Activated T-cell treated with anti-CD3 and anti-CD28 coated beads, Interleukin-2, amount 50 U/mL, for 24 hours (primary cell): Measurements from ENCODE around the gene SRRM3.
"Not testable (repeated sequence)": the region's sequence is repeated elsewhere in the genome, so short reads cannot be mapped to it uniquely, and the experiment has no call there.

Experiments
- DNase-seq: peaks from one replicate; pipeline ENCODE4 v3.0.0-alpha.2; 2020
- H3K27ac Mint-ChIP-seq: 2 replicates; pipeline ENCODE4 v1.8.0; 2020; ENCODE audit warnings: mild to moderate bottlenecking, mixed read lengths
- H3K27me3 Mint-ChIP-seq: 2 replicates; pipeline ENCODE4 v1.8.0; 2020; ENCODE audit warnings: mixed read lengths
- H3K36me3 Mint-ChIP-seq: 2 replicates; pipeline ENCODE4 v1.8.0; 2020; ENCODE audit warnings: low read depth, mixed read lengths
- H3K4me1 Mint-ChIP-seq: 2 replicates; pipeline ENCODE4 v1.8.0; 2020; ENCODE audit warnings: low read depth, mixed read lengths
- H3K4me3 Mint-ChIP-seq: 2 replicates; pipeline ENCODE4 v1.8.0; 2020; ENCODE audit warnings: mild to moderate bottlenecking, moderate library complexity, mixed read lengths
- H3K9me3 Mint-ChIP-seq: 2 replicates; pipeline ENCODE4 v1.8.0; 2020; ENCODE audit warnings: mixed read lengths

The SRRM3 gene

DNA sequence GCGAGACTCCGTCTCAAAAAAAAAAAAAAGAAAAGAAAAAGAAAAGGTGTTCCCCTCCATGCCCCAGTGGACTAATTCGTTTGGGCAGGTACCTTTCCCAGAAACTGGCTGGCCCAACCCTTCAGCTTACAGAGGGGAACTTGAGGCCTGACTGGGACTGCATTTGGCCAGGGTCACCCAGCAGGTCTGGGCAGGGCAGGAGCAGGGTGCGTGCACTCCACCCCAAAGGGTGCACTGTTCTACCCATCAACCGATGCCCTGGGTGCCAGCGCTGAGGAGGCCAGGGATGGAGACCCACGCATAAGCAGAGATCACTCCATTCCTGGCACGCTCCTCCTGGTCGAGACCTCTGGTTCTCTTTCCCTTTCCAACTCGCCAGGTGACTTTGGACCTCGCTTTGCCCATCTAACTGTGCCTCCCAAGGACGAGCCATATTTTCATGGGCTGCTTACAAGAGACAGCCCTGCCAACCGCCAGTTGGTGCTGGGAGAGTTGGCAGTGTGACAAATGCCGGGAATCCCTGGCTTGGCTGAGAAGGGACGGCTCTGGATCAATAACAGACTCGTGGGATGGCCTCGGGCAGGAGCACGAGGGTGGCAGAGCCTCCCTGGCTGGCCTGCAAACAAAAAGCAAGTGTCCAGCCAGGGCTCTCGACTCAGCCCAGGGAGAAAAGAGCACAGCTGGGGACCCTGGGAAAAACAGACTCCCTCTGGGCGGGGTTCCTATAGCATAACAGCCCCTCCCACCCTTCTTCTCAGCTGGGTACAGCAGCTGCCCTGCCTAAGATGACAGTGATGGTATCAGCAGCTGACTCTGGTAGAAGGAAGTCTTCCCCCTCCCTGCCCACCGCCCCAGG is 108.6 kb downstream of the SRRM3 start:
- no peak overlapping the region for H3K4me3 Mint-ChIP-seq
- no peaks in the 10 kb centered on the region for H3K9me3 Mint-ChIP-seq
- H3K36me3 Mint-ChIP-seq, result no peaks in the 10 kb centered on the region
- no peak for DNase-seq
- H3K4me1 Mint-ChIP-seq, result peaks cover 4% of the 10 kb centered on the region
- no peaks in the 10 kb centered on the region for H3K27me3 Mint-ChIP-seq
- H3K27ac Mint-ChIP-seq, result no peak overlapping the region

DNA sequence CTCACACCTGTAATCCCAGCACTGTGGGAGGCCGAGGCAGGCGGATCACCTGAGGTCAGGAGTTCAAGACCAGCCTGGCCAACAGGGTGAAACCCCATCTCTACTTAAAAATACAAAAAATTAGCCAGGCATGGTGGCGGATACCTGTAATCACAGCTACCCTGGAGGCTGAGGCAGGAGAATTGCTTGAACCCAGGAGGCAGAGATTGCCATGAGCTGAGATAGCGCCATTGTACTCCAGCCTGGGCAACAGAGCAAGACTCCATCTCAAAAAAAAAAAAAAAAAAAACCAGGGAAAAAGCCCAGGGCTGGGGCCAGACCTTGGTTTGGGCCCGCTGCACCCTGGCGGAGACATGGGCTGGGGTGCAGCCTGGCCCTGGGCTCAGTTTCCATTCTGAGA is 110.1 kb downstream of the SRRM3 start:
- H3K27ac Mint-ChIP-seq, H3K36me3 Mint-ChIP-seq, H3K9me3 Mint-ChIP-seq, H3K4me1 Mint-ChIP-seq, H3K4me3 Mint-ChIP-seq, H3K27me3 Mint-ChIP-seq, DNase-seq: not testable (repeated sequence)

DNA sequence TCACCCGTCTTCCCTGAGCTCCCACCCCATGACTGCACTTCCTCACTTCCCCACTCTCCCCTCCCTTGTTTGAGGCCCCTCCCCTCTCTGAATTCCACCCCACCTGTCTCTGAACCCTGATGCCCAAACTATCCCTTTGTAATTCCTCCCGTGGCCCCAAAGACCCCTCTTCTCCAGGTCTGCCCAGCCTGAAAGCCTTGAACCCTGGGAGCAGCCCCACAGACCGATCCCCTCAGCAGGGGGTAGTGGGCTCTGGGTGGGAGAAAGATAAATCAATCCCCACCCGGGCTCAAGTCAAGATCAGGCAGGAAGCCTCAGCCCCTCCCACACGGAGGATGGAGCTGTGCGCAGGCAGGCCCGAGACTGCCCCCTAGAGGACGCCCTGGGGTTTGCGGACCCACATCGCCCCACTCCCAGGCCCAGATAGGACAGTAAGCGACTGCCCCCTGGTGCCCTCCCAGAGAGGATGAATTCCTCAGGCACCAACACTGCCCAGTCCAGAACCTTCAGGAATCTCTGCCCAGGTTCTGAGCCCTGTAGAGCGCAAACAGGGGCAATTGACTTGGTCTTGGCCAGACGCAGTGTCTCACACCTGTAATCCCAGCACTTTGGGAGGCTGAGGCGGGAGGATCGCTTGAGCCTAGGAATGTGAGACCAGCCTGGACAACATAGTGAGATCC is 112.5 kb downstream of the SRRM3 start:
- DNase-seq, result peak; percentile 98
- Mint-ChIP-seq H3K9me3 (no peaks in the 10 kb centered on the region), H3K27ac (peak overlapping the region; percentile 78), H3K36me3 (no peaks in the 10 kb centered on the region), H3K4me1 (peaks cover 25% of the 10 kb centered on the region), H3K4me3 (no peak overlapping the region), H3K27me3 (no peaks in the 10 kb centered on the region)

DNA sequence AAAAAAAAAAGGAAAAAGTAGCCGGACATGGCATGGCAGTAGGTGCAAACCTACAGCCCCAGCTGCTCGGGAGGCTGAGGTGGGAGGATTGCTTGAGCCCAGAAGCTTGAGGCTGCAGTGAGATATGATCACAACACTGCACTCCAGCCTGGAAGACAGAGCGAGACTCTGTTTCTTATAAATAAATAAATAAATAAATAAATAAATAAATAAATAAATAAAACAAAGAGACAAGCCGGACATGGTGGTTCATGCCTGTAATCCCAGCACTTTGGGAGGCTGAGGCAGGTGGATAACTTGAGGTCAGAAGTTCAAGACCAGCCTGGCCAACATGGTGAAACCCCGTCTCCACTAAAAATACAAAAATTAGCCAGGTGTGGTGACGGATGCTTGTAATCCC is 113.0 kb downstream of the SRRM3 start:
- not testable (repeated sequence) for H3K27me3 Mint-ChIP-seq, H3K9me3 Mint-ChIP-seq, H3K36me3 Mint-ChIP-seq, H3K4me3 Mint-ChIP-seq, H3K27ac Mint-ChIP-seq, DNase-seq
- peaks cover 30% of the 10 kb centered on the region for H3K4me1 Mint-ChIP-seq

DNA sequence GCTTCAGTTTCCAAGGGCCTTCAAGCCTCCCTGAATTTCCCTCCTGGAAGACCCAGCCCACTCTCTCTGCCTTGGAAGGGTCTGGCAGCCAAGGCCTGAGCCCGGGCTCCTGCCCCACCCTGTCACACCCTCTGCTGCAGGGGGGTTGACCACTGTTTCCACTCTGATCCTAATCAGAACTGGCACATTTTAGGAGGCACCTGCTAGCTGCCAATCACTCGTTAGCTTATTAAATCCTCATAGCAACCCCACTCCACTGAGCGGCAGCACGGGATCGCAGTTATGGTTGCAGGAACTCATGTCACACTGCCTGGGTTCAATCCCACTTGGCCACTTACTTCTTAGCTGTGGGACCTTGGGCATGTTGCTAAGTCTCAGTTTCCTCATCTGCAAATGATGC is 113.7 kb downstream of the SRRM3 start:
- H3K27me3 Mint-ChIP-seq, result no peaks in the 10 kb centered on the region
- H3K27ac Mint-ChIP-seq, result no peak overlapping the region
- peaks cover 2% of the 10 kb centered on the region for H3K36me3 Mint-ChIP-seq
- DNase-seq, result no peak
- H3K4me3 Mint-ChIP-seq, result no peak overlapping the region
- H3K4me1 Mint-ChIP-seq, result peaks cover 34% of the 10 kb centered on the region
- no peaks in the 10 kb centered on the region for H3K9me3 Mint-ChIP-seq

DNA sequence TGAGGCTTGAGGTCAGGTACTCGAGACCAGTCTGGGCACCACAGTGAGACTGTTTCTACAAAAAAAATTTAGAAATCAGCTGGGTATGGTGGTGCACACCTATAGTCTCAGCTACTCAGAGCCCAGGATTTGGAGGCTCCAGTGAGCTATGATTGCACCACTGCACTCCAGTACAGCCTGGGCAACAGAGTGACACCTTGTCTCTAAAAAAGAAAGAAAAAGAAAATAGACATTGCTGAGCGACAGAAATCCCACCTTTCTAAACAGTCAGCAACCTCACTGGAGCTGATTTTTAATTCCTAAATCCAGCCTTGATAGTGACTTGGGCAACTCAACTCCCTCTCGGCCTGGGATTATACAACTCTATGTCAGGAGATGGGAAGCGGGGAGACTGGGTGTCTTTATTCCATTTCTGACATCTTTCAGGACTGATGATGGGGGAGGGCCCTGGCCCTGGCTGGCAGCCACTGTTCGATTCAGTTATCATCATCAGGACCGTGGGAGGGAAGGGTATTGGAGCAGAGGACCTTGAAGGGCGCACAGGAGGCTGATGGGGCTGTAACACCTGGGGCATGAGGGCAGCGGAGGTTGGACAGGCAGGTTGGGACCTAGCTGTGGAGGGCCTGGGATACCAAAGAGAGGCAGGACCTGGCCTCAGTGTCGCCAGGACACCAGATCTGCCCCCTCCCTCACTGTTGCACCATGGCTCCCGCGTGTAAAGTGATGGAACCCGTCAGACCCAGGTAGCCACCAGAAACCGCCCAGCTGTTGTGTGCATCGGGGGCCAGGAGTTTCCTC is 115.5 kb downstream of the SRRM3 start:
- no peaks in the 10 kb centered on the region for H3K27me3 Mint-ChIP-seq
- H3K4me3 Mint-ChIP-seq, result peak overlapping the region; percentile 88
- peak overlapping the region; percentile 95 for H3K27ac Mint-ChIP-seq
- peaks cover 14% of the 10 kb centered on the region for H3K36me3 Mint-ChIP-seq
- no peaks in the 10 kb centered on the region for H3K9me3 Mint-ChIP-seq
- DNase-seq, result no peak
- peaks cover 35% of the 10 kb centered on the region for H3K4me1 Mint-ChIP-seq

DNA sequence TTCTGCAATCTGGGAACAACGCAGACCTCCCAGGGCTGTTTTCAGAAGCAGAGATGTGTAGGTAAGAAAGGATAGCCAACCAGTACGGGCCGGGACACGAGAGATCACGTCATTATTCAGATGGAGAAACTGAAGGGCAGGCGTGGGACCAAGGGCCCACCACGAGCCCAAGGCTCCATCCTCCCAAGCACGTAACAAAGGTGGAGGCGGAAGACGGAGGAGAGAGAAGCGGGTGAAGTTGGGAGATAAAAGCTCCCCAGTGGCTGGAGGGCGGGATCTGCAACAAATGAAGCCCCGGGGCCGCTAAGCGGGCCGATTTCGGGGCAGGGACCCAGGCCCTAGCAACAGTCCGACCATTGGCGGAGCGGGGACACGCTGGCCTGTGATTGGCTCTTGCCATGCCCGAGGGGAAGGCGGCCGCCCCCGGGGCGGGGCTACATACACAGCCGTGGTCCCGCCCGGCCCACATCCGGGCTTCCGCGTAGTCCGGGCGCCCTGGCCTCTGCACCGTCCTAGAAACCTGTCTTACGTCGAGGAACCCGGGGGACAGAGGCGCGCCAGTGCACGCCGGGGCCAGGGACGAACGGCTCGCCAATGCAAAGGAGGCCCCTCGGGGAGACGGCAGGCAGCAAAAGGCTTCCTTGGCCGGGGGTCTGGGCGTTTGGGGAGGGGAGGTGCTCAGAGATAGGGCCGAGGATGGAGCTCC is 116.2 kb downstream of the SRRM3 start:
- no peaks in the 10 kb centered on the region for H3K27me3 Mint-ChIP-seq
- no peaks in the 10 kb centered on the region for H3K9me3 Mint-ChIP-seq
- peak overlapping the region; percentile 95 for H3K27ac Mint-ChIP-seq
- peaks cover 36% of the 10 kb centered on the region for H3K4me1 Mint-ChIP-seq
- H3K4me3 Mint-ChIP-seq, result peak overlapping the region; percentile 88
- peak; percentile 95 for DNase-seq
- peaks cover 21% of the 10 kb centered on the region for H3K36me3 Mint-ChIP-seq

DNA sequence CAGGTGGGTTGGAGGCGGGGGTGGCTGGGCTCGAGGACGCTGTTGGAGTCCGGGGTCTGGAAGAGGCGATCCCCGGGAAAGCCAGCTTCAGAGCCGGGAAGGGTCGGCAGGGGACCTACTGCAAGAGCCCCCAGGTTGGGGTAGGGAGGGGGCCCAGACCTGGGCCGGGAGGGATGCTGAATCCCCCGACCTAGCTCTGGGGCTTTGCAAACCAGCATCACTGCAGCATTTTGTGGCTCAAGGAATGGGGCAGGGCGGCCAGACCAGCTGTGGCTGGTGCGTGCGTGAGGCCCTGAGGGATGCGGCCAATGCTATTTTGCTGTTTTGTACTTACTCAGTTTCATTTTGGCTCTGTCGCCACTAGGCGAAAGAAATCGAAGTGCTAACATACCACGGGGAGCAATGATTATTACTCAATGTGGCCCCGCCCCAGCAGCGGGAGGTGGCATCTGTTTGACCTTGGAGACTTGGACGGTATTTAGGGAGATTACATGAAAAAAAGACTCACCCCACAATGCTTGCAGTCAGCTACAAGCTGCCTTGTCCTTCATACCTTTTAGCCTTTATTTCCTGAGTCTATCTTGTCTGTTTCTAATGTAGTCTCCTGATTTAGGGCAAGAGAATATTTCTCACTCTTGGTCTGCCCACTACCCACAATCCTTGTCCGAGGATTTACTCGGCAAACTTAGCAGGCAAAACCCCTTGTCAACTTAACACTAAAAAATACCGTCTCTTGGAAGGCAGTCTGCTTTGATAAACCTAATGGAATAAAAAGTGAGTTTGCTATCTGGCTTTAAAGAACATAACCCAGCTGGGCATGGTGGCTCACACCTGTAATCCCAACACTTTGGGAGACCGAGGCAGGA is 117.0 kb downstream of the SRRM3 start:
- peak; percentile 72 for DNase-seq
- peaks cover 28% of the 10 kb centered on the region for H3K36me3 Mint-ChIP-seq

DNA sequence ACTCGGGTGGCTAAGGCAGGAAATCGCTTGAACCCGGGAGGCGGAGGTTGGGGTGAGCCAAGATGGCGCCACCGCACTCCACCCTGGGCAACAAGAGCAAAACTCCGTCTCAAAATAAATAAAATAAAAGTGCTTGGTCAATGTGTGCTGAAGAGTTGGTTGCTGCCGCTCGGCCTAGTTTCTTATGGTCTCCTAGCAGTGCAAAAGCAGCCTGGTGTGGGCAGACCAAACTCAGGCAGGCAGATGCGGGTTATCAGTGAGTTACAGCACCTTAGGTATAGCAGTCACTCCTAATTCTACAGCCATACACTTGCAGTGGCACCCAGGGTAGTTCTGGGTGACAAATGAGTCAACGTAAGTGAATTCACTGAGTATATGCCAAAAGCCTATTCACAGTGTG is 123.4 kb downstream of the SRRM3 start:
- H3K27ac Mint-ChIP-seq, result no peak overlapping the region
- peaks cover 88% of the 10 kb centered on the region for H3K36me3 Mint-ChIP-seq
- no peaks in the 10 kb centered on the region for H3K27me3 Mint-ChIP-seq
- H3K4me3 Mint-ChIP-seq, result no peak overlapping the region
- no peak for DNase-seq
- H3K4me1 Mint-ChIP-seq, result peaks cover 30% of the 10 kb centered on the region
- no peaks in the 10 kb centered on the region for H3K9me3 Mint-ChIP-seq

More for the DNA sequence above, 117.0 kb downstream of the SRRM3 start:
- Mint-ChIP-seq H3K4me1 (peaks cover 37% of the 10 kb centered on the region), H3K9me3 (no peaks in the 10 kb centered on the region), H3K27ac (peak overlapping the region; percentile 95), H3K27me3 (no peaks in the 10 kb centered on the region), H3K4me3 (peak overlapping the region; percentile 88)

DNA sequence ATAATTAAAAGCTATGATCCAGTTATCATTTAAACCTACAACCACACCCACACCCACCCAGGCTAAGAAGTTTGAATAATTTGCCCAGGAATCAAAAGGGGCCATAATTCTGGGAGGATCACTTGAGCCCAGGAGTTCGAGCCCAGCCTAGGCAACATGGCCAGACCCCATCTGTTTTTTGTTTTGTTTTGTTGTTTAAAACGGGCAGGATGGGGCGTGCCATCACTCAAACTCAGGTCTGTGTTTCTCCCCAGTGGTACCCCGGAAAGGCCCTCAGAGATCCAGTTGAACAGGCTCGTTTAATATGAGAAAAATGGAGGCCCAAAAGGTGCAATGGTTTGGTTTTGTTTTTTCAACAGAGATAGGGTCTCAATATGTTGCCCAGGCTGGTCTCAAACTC is 124.1 kb downstream of the SRRM3 start:
- no peak for DNase-seq
- Mint-ChIP-seq H3K4me3 (no peak overlapping the region), H3K9me3 (no peaks in the 10 kb centered on the region), H3K4me1 (peaks cover 32% of the 10 kb centered on the region), H3K27ac (no peak overlapping the region), H3K27me3 (no peaks in the 10 kb centered on the region), H3K36me3 (peaks cover 94% of the 10 kb centered on the region)

DNA sequence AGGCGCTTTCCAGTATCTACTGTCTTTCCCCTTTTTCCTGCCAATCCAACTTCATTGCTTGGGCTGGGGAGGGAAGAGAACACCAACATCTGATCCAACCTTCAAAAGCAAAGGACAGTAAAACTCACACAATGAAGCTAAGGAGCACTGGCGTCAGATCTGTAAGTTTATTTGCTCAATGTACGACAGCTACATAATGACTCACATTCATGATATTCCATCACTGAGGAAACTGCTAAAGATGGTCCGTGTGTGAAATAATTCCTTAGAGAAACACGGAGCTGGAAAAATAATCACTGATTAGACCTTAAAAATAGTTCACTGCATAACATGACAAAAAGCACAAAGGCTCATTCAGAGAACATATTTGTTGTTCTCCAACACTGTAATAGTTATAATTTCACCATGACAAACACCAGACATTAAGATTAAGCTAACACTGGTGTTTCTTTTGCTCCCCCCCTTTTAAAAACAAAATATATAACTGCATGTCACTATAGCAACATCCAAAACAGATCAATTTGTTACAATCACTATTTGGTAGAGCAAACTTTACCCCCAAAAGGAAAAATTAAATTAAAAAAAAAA is 125.0 kb downstream of the SRRM3 start:
- DNase-seq, result no peak
- Mint-ChIP-seq H3K4me1 (peaks cover 32% of the 10 kb centered on the region), H3K4me3 (no peak overlapping the region), H3K9me3 (no peaks in the 10 kb centered on the region), H3K27me3 (no peaks in the 10 kb centered on the region), H3K36me3 (peaks cover 93% of the 10 kb centered on the region), H3K27ac (no peak overlapping the region)

DNA sequence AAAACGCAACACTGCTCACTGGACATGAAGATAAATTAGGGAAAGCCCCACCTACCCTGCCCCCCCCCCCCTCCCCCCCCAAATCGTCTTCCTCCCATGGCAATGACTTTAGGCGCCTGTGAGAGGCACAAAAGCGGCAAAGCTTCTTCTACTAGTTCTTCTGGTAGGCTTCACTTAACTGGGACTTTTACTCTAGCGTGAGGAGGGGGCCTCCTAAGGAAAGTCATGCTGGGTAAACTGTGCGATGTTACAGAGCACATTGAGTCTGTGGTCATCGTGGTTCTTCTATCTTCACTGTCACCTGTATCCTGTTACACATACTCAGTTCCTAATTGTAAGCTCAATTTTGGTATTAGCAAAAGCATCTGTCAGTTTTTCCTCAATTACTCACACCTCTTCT is 125.9 kb downstream of the SRRM3 start:
- H3K36me3 Mint-ChIP-seq, result peaks cover 93% of the 10 kb centered on the region
- H3K4me1 Mint-ChIP-seq, result peaks cover 39% of the 10 kb centered on the region
- peak overlapping the region; percentile 81 for H3K27ac Mint-ChIP-seq
- no peaks in the 10 kb centered on the region for H3K27me3 Mint-ChIP-seq
- DNase-seq, result no peak
- no peaks in the 10 kb centered on the region for H3K9me3 Mint-ChIP-seq
- no peak overlapping the region for H3K4me3 Mint-ChIP-seq

DNA sequence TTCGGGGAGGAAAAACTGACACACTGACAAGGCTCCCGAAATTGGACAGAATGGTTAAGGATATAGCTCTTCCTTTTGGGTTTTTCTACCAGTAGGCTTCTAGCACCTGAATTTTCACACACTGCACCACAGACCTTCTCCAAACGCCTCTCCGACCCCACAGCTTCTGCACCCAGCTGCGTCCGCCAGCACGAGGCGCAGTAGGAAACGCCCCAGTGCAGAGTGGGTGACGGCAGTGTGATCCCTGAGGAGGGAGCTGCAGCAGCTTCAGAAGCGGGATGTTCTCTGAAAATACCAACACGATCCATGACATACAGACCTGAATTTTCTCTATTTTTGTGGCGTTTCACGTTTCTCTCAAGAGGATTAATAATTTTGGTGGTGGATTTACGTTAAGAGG is 126.7 kb downstream of the SRRM3 start:
- peak overlapping the region; percentile 81 for H3K27ac Mint-ChIP-seq
- no peak overlapping the region for H3K4me3 Mint-ChIP-seq
- H3K9me3 Mint-ChIP-seq, result no peaks in the 10 kb centered on the region
- DNase-seq, result no peak
- no peaks in the 10 kb centered on the region for H3K27me3 Mint-ChIP-seq
- peaks cover 92% of the 10 kb centered on the region for H3K36me3 Mint-ChIP-seq
- H3K4me1 Mint-ChIP-seq, result peaks cover 39% of the 10 kb centered on the region
